ENCODE results near the gene SLC35B3. TPM values are rescaled to one million over a fixed set of nuclear protein-coding genes. Genes with fewer than 3 reads are reported as not detected.
"Not testable (repeated sequence)": the region's sequence is repeated elsewhere in the genome, so short reads cannot be mapped to it uniquely, and the experiment has no call there.

The SLC35B3 gene
- total RNA-seq, 1 donor from 2014 or later = 12.0 TPM

GRCh38 chr6:8414844-8415243 lies 20.5 kb downstream of the SLC35B3 start:
- no peak for DNase-seq

GRCh38 chr6:8405946-8406345 lies 29.4 kb downstream of the SLC35B3 start:
- not testable (repeated sequence) for DNase-seq

- no peak for DNase-seq
Observed at GRCh38 chr6:8402546-8402945, 32.8 kb downstream of the SLC35B3 start.

- no peak for DNase-seq
Observed at GRCh38 chr6:8400663-8401062, 34.7 kb downstream of the SLC35B3 start.

- DNase-seq = no peak
Observed at GRCh38 chr6:8392569-8392968, 42.8 kb downstream of the SLC35B3 start.

GRCh38 chr6:8391934-8392333 lies 43.4 kb downstream of the SLC35B3 start:
- no peak for DNase-seq

GRCh38 chr6:8389036-8389818 lies 46.1 kb downstream of the SLC35B3 start:
- DNase-seq = no peak

GRCh38 chr6:8387942-8388437 lies 47.4 kb downstream of the SLC35B3 start:
- no peak for DNase-seq

- no peak for DNase-seq
Observed at GRCh38 chr6:8383584-8383983, 51.8 kb downstream of the SLC35B3 start.

- DNase-seq = no peak
Observed at GRCh38 chr6:8382434-8382833, 52.9 kb downstream of the SLC35B3 start.

- DNase-seq = no peak
Observed at GRCh38 chr6:8375916-8376315, 59.4 kb downstream of the SLC35B3 start.
